Mammary epithelial cell (primary cell): ENCODE measurements around the gene SLC2A8.

Source experiments
- EZH2 ChIP-seq: IDR thresholded peaks from 2 replicates; pipeline ENCODE4 v1.6.1; 2012; ENCODE audit warnings: low read length, inconsistent platforms, borderline replicate concordance
- TF ChIP-seq, protein P1 (sequence below), 2 donors: IDR thresholded peaks in 1 of 2; conservative IDR thresholded peaks in 1 of 2; 2 replicates each; pipeline ENCODE4 v1.5.1; 2011 to 2012; ENCODE audit warnings: inconsistent platforms in 2 of 2, low read length in 2 of 2, mild to moderate bottlenecking in 2 of 2, control low read depth in 1 of 2, low read depth in 1 of 2; ENCODE audit not compliant: insufficient read depth in 1 of 2; ENCODE audit errors: extremely low read depth in 1 of 2

DNA sequence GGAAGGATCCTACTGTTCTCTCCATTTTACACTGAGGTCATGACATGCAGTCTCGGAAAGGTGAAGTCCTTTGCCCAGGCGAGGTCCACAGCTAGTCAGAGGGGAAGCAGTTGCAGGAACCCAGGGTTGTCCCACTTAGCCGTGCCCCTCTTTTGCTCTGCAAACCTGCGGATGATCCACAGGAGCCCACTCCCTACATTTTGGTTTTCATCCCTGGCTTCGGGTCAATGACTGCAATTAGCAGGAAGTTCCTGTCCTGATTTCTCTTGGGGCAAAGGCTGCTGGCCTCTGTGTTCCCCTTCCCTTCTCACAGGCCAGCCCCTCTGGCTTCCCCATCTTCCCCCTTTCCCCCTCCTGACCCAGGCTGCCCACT is 1.3 kb downstream of the SLC2A8 start:
- TF ChIP-seq, protein P1, sequence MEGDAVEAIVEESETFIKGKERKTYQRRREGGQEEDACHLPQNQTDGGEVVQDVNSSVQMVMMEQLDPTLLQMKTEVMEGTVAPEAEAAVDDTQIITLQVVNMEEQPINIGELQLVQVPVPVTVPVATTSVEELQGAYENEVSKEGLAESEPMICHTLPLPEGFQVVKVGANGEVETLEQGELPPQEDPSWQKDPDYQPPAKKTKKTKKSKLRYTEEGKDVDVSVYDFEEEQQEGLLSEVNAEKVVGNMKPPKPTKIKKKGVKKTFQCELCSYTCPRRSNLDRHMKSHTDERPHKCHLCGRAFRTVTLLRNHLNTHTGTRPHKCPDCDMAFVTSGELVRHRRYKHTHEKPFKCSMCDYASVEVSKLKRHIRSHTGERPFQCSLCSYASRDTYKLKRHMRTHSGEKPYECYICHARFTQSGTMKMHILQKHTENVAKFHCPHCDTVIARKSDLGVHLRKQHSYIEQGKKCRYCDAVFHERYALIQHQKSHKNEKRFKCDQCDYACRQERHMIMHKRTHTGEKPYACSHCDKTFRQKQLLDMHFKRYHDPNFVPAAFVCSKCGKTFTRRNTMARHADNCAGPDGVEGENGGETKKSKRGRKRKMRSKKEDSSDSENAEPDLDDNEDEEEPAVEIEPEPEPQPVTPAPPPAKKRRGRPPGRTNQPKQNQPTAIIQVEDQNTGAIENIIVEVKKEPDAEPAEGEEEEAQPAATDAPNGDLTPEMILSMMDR (conservative IDR thresholded peaks at IDR 0.05 in 1 of 2, IDR thresholded peaks at IDR 0.05 in 1 of 2; ENCODE audit: extremely low read depth in 1 of 2, insufficient read depth in 1 of 2, low read depth in 1 of 2, low read length in 2 of 2) = no peak
- TF ChIP-seq EZH2 = no peak
